CD14-positive monocyte (primary cell): ENCODE data around the gene SNCAIP. TPM values are rescaled to one million over a fixed set of nuclear protein-coding genes. Genes with fewer than 3 reads are reported as not detected.

Source experiments
- DNase-seq, 3 donors: peaks; one replicate each; pipeline ENCODE4 v3.0.0-alpha.2; 2011 to 2022
- H2AFZ ChIP-seq: 2 replicates; pipeline ENCODE4 v1.6.0; 2012; ENCODE audit warnings: mild to moderate bottlenecking, low read depth, low read length, inconsistent platforms; ENCODE audit not compliant: insufficient read depth, poor library complexity, severe bottlenecking
- H3K27ac ChIP-seq, 2 donors: 1 replicate in 1 of 2; 2 replicates in 1 of 2; pipeline ENCODE4 v1.5.1; 2012 to 2013; ENCODE audit warnings: low read length in 2 of 2, control low read depth in 1 of 2, inconsistent platforms in 1 of 2, low read depth in 1 of 2, mild to moderate bottlenecking in 1 of 2
- H3K27me3 ChIP-seq, 2 donors: one replicate each; pipeline versions ENCODE4 v1.6.0 to v1.6.1; 2011 to 2013; ENCODE audit warnings: low read length in 2 of 2; ENCODE audit not compliant: control insufficient read depth in 2 of 2, insufficient read depth in 2 of 2
- H3K36me3 ChIP-seq, 2 donors: replicated peaks in 1 of 2; 1 replicate in 1 of 2; 2 replicates in 1 of 2; pipeline versions ENCODE4 v1.5.1 to v1.6.1; 2012 to 2013; ENCODE audit warnings: low read length in 2 of 2, control low read depth in 1 of 2, inconsistent platforms in 1 of 2, mild to moderate bottlenecking in 1 of 2; ENCODE audit not compliant: insufficient read depth in 2 of 2, control insufficient read depth in 1 of 2
- H3K4me1 ChIP-seq, 2 donors: 1 replicate in 1 of 2; 2 replicates in 1 of 2; pipeline versions ENCODE4 v1.5.1 to v1.6.1; 2012 to 2013; ENCODE audit warnings: low read length in 2 of 2, control low read depth in 1 of 2, inconsistent platforms in 1 of 2, mild to moderate bottlenecking in 1 of 2, moderate library complexity in 1 of 2; ENCODE audit not compliant: insufficient read depth in 2 of 2, control insufficient read depth in 1 of 2
- H3K4me2 ChIP-seq: replicated peaks from 2 replicates; pipeline ENCODE3; 2012; ENCODE audit warnings: low read length, moderate library complexity, mild to moderate bottlenecking; ENCODE audit not compliant: poor library complexity, severe bottlenecking; ENCODE audit errors: extremely low read depth
- H3K4me3 ChIP-seq, 3 experiments: fragments of 200-600 bp in 1 of 3; sonication (generic) in 1 of 3; replicated peaks in 1 of 3; 1 replicate in 2 of 3; 2 replicates in 1 of 3; pipeline ENCODE4 v1.5.1; 2011 to 2013; ENCODE audit warnings: low read length in 3 of 3, mild to moderate bottlenecking in 3 of 3, control low read depth in 2 of 3, low read depth in 2 of 3, inconsistent platforms in 1 of 3, moderate library complexity in 1 of 3
- H3K79me2 ChIP-seq: 2 replicates; pipeline ENCODE4 v1.6.0; 2012; ENCODE audit warnings: mild to moderate bottlenecking, control low read depth, inconsistent platforms, low read length, moderate library complexity; ENCODE audit not compliant: insufficient read depth
- H3K9ac ChIP-seq: 2 replicates; pipeline ENCODE4 v1.6.0; 2017; ENCODE audit warnings: low read length, mild to moderate bottlenecking; ENCODE audit not compliant: insufficient read depth, poor library complexity, severe bottlenecking
- H3K9me3 ChIP-seq, 2 donors: replicated peaks in 1 of 2; 1 replicate in 1 of 2; 2 replicates in 1 of 2; pipeline versions ENCODE4 v1.5.1 to v1.6.1; 2012 to 2013; ENCODE audit warnings: low read length in 2 of 2, control low read depth in 1 of 2; ENCODE audit not compliant: control insufficient read depth in 1 of 2, insufficient read depth in 1 of 2
- H4K20me1 ChIP-seq: 2 replicates; pipeline ENCODE4 v1.6.0; 2012; ENCODE audit warnings: mild to moderate bottlenecking, low read length, control low read depth, moderate library complexity; ENCODE audit not compliant: insufficient read depth
- H3K27ac Mint-ChIP-seq, 7 donors: one replicate each; pipeline ENCODE4 v1.8.0; 2020; ENCODE audit warnings: mild to moderate bottlenecking in 7 of 7, mixed read lengths in 7 of 7, moderate library complexity in 6 of 7, inconsistent platforms in 2 of 7
- H3K27me3 Mint-ChIP-seq, 3 donors: one replicate each; pipeline ENCODE4 v1.8.0; 2021 to 2022; ENCODE audit warnings: low read depth in 3 of 3, mild to moderate bottlenecking in 3 of 3, mixed read lengths in 3 of 3, moderate library complexity in 3 of 3, inconsistent platforms in 1 of 3
- H3K36me3 Mint-ChIP-seq, 2 donors: one replicate each; pipeline ENCODE4 v1.8.0; 2020; ENCODE audit warnings: mixed read lengths in 2 of 2, inconsistent platforms in 1 of 2, mild to moderate bottlenecking in 1 of 2
- H3K4me1 Mint-ChIP-seq: one replicate; pipeline ENCODE4 v1.8.0; 2020; ENCODE audit warnings: mild to moderate bottlenecking, mixed read lengths
- H3K4me3 Mint-ChIP-seq, 2 donors: one replicate each; pipeline ENCODE4 v1.8.0; 2020; ENCODE audit warnings: mild to moderate bottlenecking in 2 of 2, mixed read lengths in 2 of 2, moderate library complexity in 1 of 2
- H3K9me3 Mint-ChIP-seq, 7 donors: one replicate each; pipeline ENCODE4 v1.8.0; 2020 to 2022; ENCODE audit warnings: mixed read lengths in 7 of 7, mild to moderate bottlenecking in 6 of 7, moderate library complexity in 6 of 7, inconsistent platforms in 2 of 7
- CTCF ChIP-seq: fragments of 200-600 bp; IDR thresholded peaks from one replicate; pipeline ENCODE4 v1.8.0; 2022; ENCODE audit warnings: antibody characterized with exemption, mild to moderate bottlenecking
- WGBS: methylation state at CpG from one replicate; pipeline ENCODE4 v1.1.5; 2013; ENCODE audit warnings: missing lambda C conversion rate; ENCODE audit not compliant: insufficient coverage; 5-methylcytosine and 5-hydroxymethylcytosine counted together
- intact Hi-C, 2 donors: fragments of 100-400 bp; cut with micrococcal nuclease; formaldehyde crosslinking; loops; one replicate each; pipeline versions ENCODE4 v1.15.0 to v1.15.1; 2023
- polyA plus RNA-seq, 3 donors: library from polyadenylated mRNA; depleted of rRNA in 1 of 3; unstranded in 2 of 3; stranded (reverse) in 1 of 3; fragments of 300-500 nt in 2 of 3; fragments of >200 nt in 1 of 3; fragmentation: Illumina TruSeq in 2 of 3; gene quantifications; 1 replicate in 2 of 3; 2 replicates in 1 of 3; pipeline ENCODE4 v1.2.3, GENCODE V29; 2012 to 2021

The SNCAIP gene
- polyA plus RNA-seq, 3 donors, result not detected

GRCh38 chr5:122356855-122357254, 44.8 kb downstream of the SNCAIP start:
- Histone ChIP-seq H2AFZ (no peak overlapping the region), H3K27me3 (no peaks in the 10 kb centered on the region), H3K36me3 (no peaks in the 10 kb centered on the region), H3K79me2 (no peaks in the 10 kb centered on the region), H3K4me1 (no peaks in the 10 kb centered on the region), H3K4me3 (no peak overlapping the region), H3K4me2 (no peak overlapping the region), H3K9ac (no peak overlapping the region), H3K9me3 (no peaks in the 10 kb centered on the region), H3K27ac (no peak overlapping the region), H4K20me1 (no peaks in the 10 kb centered on the region)
- H3K9me3 Mint-ChIP-seq, result peaks cover 0 to 3% (median 0%) of the 10 kb centered on the region in 7 donors
- no peak for DNase-seq
- no peak overlapping the region for H3K27ac Mint-ChIP-seq
- intact Hi-C loops, result no loop called here
- 92% methylated on average over 2 of the region's 2 CpGs for WGBS
- no peaks in the 10 kb centered on the region for H3K4me1 Mint-ChIP-seq
- no peak overlapping the region for H3K4me3 Mint-ChIP-seq
- H3K27me3 Mint-ChIP-seq, result peaks cover 0 to 4% (median 2%) of the 10 kb centered on the region in 3 donors
- no peak for TF ChIP-seq CTCF
- H3K36me3 Mint-ChIP-seq, result no peaks in the 10 kb centered on the region

DNA sequence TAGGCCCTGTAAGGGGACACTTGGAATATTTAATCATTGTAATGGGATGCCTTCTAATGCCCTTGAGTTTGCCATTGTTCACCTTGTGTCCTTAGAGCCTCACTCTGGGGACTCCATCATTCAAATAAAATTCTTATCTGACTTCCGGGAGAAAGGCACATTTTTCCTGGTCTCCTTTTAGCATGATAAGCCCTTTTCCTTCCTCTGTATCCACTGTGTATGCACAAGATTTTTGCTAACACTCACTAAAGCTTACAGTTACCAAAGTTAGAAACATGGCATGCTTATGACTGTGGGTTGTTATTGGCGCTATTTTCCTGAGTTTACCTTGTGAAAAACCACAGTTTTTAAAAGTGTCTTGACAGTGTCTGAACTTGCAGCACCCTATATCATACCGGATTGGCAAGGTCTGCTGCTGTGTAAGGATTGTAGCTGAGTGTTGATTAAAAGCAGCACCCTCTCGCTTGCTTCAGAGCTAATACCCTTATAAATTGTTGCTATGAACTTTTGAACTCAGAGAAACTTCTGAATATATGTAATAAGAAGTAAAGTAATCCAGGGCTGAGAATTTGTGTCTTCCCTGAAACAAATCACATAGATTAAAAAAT, 46.4 kb downstream of the SNCAIP start:
- no peak overlapping the region for H2AFZ ChIP-seq
- no peak for TF ChIP-seq CTCF
- Mint-ChIP-seq H3K27ac (no peak overlapping the region), H3K36me3 (no peaks in the 10 kb centered on the region), H3K9me3 (peaks cover 0 to 2% (median 0%) of the 10 kb centered on the region in 7 donors), H3K4me1 (no peaks in the 10 kb centered on the region), H3K4me3 (no peak overlapping the region), H3K27me3 (peaks cover 0 to 4% (median 2%) of the 10 kb centered on the region in 3 donors)
- no peak overlapping the region for H3K27ac ChIP-seq
- H3K4me2 ChIP-seq, result no peak overlapping the region
- no peaks in the 10 kb centered on the region for H4K20me1 ChIP-seq
- no peak overlapping the region for H3K9ac ChIP-seq
- intact Hi-C loops, result no loop called here
- H3K4me3 ChIP-seq, result no peak overlapping the region
- no peaks in the 10 kb centered on the region for H3K9me3 ChIP-seq
- WGBS, result no CpG with 5 or more reads among the region's 4 CpGs
- no peaks in the 10 kb centered on the region for H3K79me2 ChIP-seq
- H3K4me1 ChIP-seq, result no peaks in the 10 kb centered on the region
- no peaks in the 10 kb centered on the region for H3K27me3 ChIP-seq
- no peak for DNase-seq
- no peaks in the 10 kb centered on the region for H3K36me3 ChIP-seq
